Stimulated activated CD8-positive, alpha-beta memory T cell treated with anti-CD3 and anti-CD28 coated beads, Interleukin-2, amount 100 ng/mL, for 1 hour (primary cell): ENCODE measurements around the gene SLC44A5.
"Not testable (repeated sequence)": the region's sequence is repeated elsewhere in the genome, so short reads cannot be mapped to it uniquely, and the experiment has no call there.

Experiments
- DNase-seq, 2 donors: peaks; one replicate each; pipeline ENCODE4 v3.0.0-alpha.2; 2020; ENCODE audit warnings: low read depth in 2 of 2

The SLC44A5 gene

GRCh38 chr1:75188892-75189291, 422.0 kb downstream of the SLC44A5 start:
- no peak for DNase-seq

GRCh38 chr1:75181214-75181955, 429.5 kb downstream of the SLC44A5 start:
- DNase-seq, result not testable (repeated sequence)

- DNase-seq, result no peak
Measured at GRCh38 chr1:75174031-75174760, 436.7 kb downstream of the SLC44A5 start.

GRCh38 chr1:75172556-75172955, 438.4 kb downstream of the SLC44A5 start:
- no peak for DNase-seq

GRCh38 chr1:75171876-75172275, 439.0 kb downstream of the SLC44A5 start:
- no peak for DNase-seq

GRCh38 chr1:75170981-75171380, 439.9 kb downstream of the SLC44A5 start:
- no peak for DNase-seq

GRCh38 chr1:75170011-75170410, 440.9 kb downstream of the SLC44A5 start:
- no peak for DNase-seq

- no peak for DNase-seq
Measured at GRCh38 chr1:75166821-75167220, 444.1 kb downstream of the SLC44A5 start.

GRCh38 chr1:75165264-75165663, 445.6 kb downstream of the SLC44A5 start:
- no peak for DNase-seq

GRCh38 chr1:75159154-75159553, 451.8 kb downstream of the SLC44A5 start:
- DNase-seq, result no peak
